Body of pancreas (tissue), 4 donors: ENCODE measurements around the gene OPN1LW. TPM values are rescaled to one million over a fixed set of nuclear protein-coding genes. Genes with fewer than 3 reads are reported as not detected.
A peak's percentile ranks its signal among the peaks of the same experiment; 100 is the strongest.

Source experiments
- ATAC-seq: fragments of 150-250 bp; one replicate; pipeline ENCODE4 v1.9.1; 2016
- DNase-seq, 4 donors: peaks; one replicate each; pipeline ENCODE4 v3.0.0-alpha.2; 2019
- H3K27ac ChIP-seq, 4 donors: fragments of 200-600 bp; sonication (generic); 1 replicate in 3 of 4; 2 replicates in 1 of 4; pipeline versions ENCODE4 v1.5.1 to v1.6.1; 2016 to 2019; ENCODE audit warnings: mild to moderate bottlenecking in 1 of 4, mixed read lengths in 1 of 4, moderate library complexity in 1 of 4
- H3K27me3 ChIP-seq, 2 donors: fragments of 200-600 bp; sonication (generic); one replicate each; pipeline ENCODE4 v1.6.0; 2016; ENCODE audit warnings: mild to moderate bottlenecking in 1 of 2
- H3K36me3 ChIP-seq, 2 donors: fragments of 200-600 bp; sonication (generic); replicated peaks in 1 of 2; 2 replicates each; pipeline ENCODE4 v1.5.1; 2016; ENCODE audit warnings: low read depth in 2 of 2; ENCODE audit not compliant: insufficient read depth in 1 of 2
- H3K4me1 ChIP-seq: fragments of 200-600 bp; sonication (generic); one replicate; pipeline ENCODE4 v1.6.0; 2016
- H3K4me3 ChIP-seq, 2 donors: fragments of 200-600 bp; sonication (generic); 1 replicate in 1 of 2; 2 replicates in 1 of 2; pipeline ENCODE4 v1.5.1; 2016 to 2019
- H3K9me3 ChIP-seq, 3 donors: fragments of 200-600 bp; sonication (generic); 1 replicate in 2 of 3; 2 replicates in 1 of 3; pipeline ENCODE4 v1.5.1; 2016
- CTCF ChIP-seq, 7 experiments: fragments of 450-650 bp in 4 of 7; fragments of 200-600 bp in 3 of 7; sonication (generic) in 3 of 7; IDR thresholded peaks; one replicate each; pipeline ENCODE4 v1.5.1; 2016 to 2019; ENCODE audit warnings: antibody characterized with exemption in 7 of 7
- POLR2A ChIP-seq, 3 donors: fragments of 450-650 bp; IDR thresholded peaks; one replicate each; pipeline ENCODE4 v1.6.1; 2016; ENCODE audit warnings: antibody characterized with exemption in 3 of 3, mild to moderate bottlenecking in 2 of 3
- WGBS, 2 donors: methylation state at CpG; one replicate each; pipeline ENCODE4 v1.1.5; 2017; 5-methylcytosine and 5-hydroxymethylcytosine counted together
- intact Hi-C: fragments of 100-400 bp; cut with DNase I; formaldehyde crosslinking; loops from one replicate; pipeline ENCODE4 v1.15.1; 2023
- total RNA-seq, 2 donors: library from RNA; depleted of rRNA; stranded (reverse); fragments of >200 nt; gene quantifications; one replicate each; pipeline ENCODE4 v1.1.0, GENCODE V29; 2016

Gene OPN1LW
- total RNA-seq, 2 donors from 2014 or later = not detected

GRCh38 chrX:154115071-154115470 lies 29.0 kb upstream of the OPN1LW start:
- DNase-seq (no peak), ATAC-seq (no peak)
- peak overlapping the region in 3 of 4 donors; percentile 38 to 74 (median 72) for H3K27ac ChIP-seq
- no peak overlapping the region for H3K4me3 ChIP-seq
- 66 to 70% methylated on average over 3 to 10 of the region's 10 CpGs for WGBS, 2 donors
- no peak for TF ChIP-seq CTCF (IDR thresholded peaks at IDR 0.05)
- TF ChIP-seq POLR2A (IDR thresholded peaks at IDR 0.05) = no peak
- peaks cover 6% of the 10 kb centered on the region for H3K4me1 ChIP-seq
- intact Hi-C loops = no loop called here
- no peaks in the 10 kb centered on the region for H3K9me3 ChIP-seq
- H3K36me3 ChIP-seq = no peaks in the 10 kb centered on the region
- no peaks in the 10 kb centered on the region for H3K27me3 ChIP-seq

GRCh38 chrX:154115750-154116149 lies 28.3 kb upstream of the OPN1LW start:
- intact Hi-C loops = no loop called here
- H3K4me1 ChIP-seq = peaks cover 6% of the 10 kb centered on the region
- ATAC-seq (no peak), DNase-seq (no peak)
- TF ChIP-seq POLR2A (IDR thresholded peaks at IDR 0.05) = no peak
- TF ChIP-seq CTCF (IDR thresholded peaks at IDR 0.05) = no peak
- 69 to 74% methylated on average over 5 of the region's 5 CpGs for WGBS, 2 donors
- H3K27me3 ChIP-seq = no peaks in the 10 kb centered on the region
- H3K4me3 ChIP-seq = no peak overlapping the region
- H3K27ac ChIP-seq = peak overlapping the region in 3 of 4 donors; percentile 38 to 74 (median 72)
- H3K9me3 ChIP-seq = no peaks in the 10 kb centered on the region
- H3K36me3 ChIP-seq = no peaks in the 10 kb centered on the region

- DNase-seq (no peak), ATAC-seq (no peak)
- Histone ChIP-seq H3K36me3 (no peaks in the 10 kb centered on the region), H3K27me3 (no peaks in the 10 kb centered on the region), H3K4me3 (no peak overlapping the region), H3K27ac (peak overlapping the region in 3 of 4 donors; percentile 9 to 38 (median 36)), H3K9me3 (no peaks in the 10 kb centered on the region), H3K4me1 (peaks cover 6% of the 10 kb centered on the region)
- intact Hi-C loops = no loop called here
- WGBS, 2 donors = 74 to 80% methylated on average over 4 to 5 of the region's 19 CpGs
- TF ChIP-seq CTCF (IDR thresholded peaks at IDR 0.05) (no peak), POLR2A (IDR thresholded peaks at IDR 0.05) (no peak)
Measured at GRCh38 chrX:154116426-154117211, 27.4 kb upstream of the OPN1LW start.

- ATAC-seq = no peak
- 64 to 82% methylated on average over 6 of the region's 6 CpGs for WGBS, 2 donors
- no peaks in the 10 kb centered on the region for H3K9me3 ChIP-seq
- H3K27me3 ChIP-seq = no peaks in the 10 kb centered on the region
- H3K4me1 ChIP-seq = peaks cover 12% of the 10 kb centered on the region
- intact Hi-C loops = no loop called here
- no peak for DNase-seq
- no peak overlapping the region for H3K27ac ChIP-seq
- H3K4me3 ChIP-seq = no peak overlapping the region
- H3K36me3 ChIP-seq = no peaks in the 10 kb centered on the region
- TF ChIP-seq CTCF (IDR thresholded peaks at IDR 0.05) (no peak), POLR2A (IDR thresholded peaks at IDR 0.05) (no peak)
Measured at GRCh38 chrX:154117566-154117965, 26.5 kb upstream of the OPN1LW start.

GRCh38 chrX:154120567-154120966 lies 23.5 kb upstream of the OPN1LW start:
- TF ChIP-seq CTCF (IDR thresholded peaks at IDR 0.05) = no peak
- TF ChIP-seq POLR2A (IDR thresholded peaks at IDR 0.05) = no peak
- ATAC-seq = no peak
- H3K27ac ChIP-seq = no peak overlapping the region
- no peaks in the 10 kb centered on the region for H3K27me3 ChIP-seq
- intact Hi-C loops = no loop called here
- H3K4me1 ChIP-seq = peaks cover 5% of the 10 kb centered on the region
- no peaks in the 10 kb centered on the region for H3K36me3 ChIP-seq
- no peaks in the 10 kb centered on the region for H3K9me3 ChIP-seq
- no peak overlapping the region for H3K4me3 ChIP-seq
- no peak for DNase-seq
- WGBS, 2 donors = 89% methylated on average over 3 of the region's 3 CpGs; no CpG with 5 or more reads in 1 of the 2 donors
